K562 (cell line): ENCODE measurements around the gene HTR3C. TPM values are rescaled to one million over a fixed set of nuclear protein-coding genes. Genes with fewer than 3 reads are reported as not detected.

Experiments
- BCLAF1 ChIP-seq, 2 experiments: fragments of 450-650 bp in 1 of 2; IDR thresholded peaks; 2 replicates each; pipeline ENCODE4 v1.6.1; 2011 to 2017; ENCODE audit warnings: low read depth in 2 of 2, antibody characterized with exemption in 1 of 2, borderline replicate concordance in 1 of 2, low read length in 1 of 2, mild to moderate bottlenecking in 1 of 2, mixed read lengths in 1 of 2; ENCODE audit not compliant: control insufficient read depth in 1 of 2
- CCNT2 ChIP-seq: IDR thresholded peaks from 2 replicates; pipeline ENCODE4 v1.6.1; 2011; ENCODE audit warnings: borderline replicate concordance, low read depth, mild to moderate bottlenecking, moderate library complexity, mixed read lengths, low read length; ENCODE audit not compliant: insufficient read length; ENCODE audit errors: extremely low read depth
- CREB3L1 ChIP-seq: fragments of 450-650 bp; IDR thresholded peaks from 2 replicates; pipeline ENCODE4 v1.6.1; 2014; ENCODE audit warnings: low read depth, mild to moderate bottlenecking, moderate library complexity, borderline replicate concordance
- DACH1 ChIP-seq: fragments of 450-650 bp; IDR thresholded peaks from 2 replicates; pipeline ENCODE4 v1.6.1; 2018; ENCODE audit not compliant: partially characterized antibody
- DIDO1 ChIP-seq: fragments of 450-650 bp; IDR thresholded peaks from 2 replicates; pipeline ENCODE4 v1.6.1; 2016; ENCODE audit warnings: low read depth, missing biosample characterization, missing genetic modification characterization
- DPF2 ChIP-seq: fragments of 450-650 bp; IDR thresholded peaks from 2 replicates; pipeline ENCODE4 v1.6.1; 2016
- FOS ChIP-seq: IDR thresholded peaks from 3 replicates; pipeline ENCODE4 v1.6.1; 2011; ENCODE audit not compliant: insufficient read length; ENCODE audit errors: extremely low read depth
- FUS ChIP-seq: fragments of 200-400 bp; formaldehyde crosslinking; optimal IDR thresholded peaks from 2 replicates; pipeline ENCODE3; 2017; ENCODE audit warnings: low read depth, low read length
- HBP1 ChIP-seq: fragments of 450-650 bp; formaldehyde crosslinking; IDR thresholded peaks from 2 replicates; pipeline ENCODE4 v1.4.0; 2022; ENCODE audit warnings: missing genetic modification characterization
- HOMEZ ChIP-seq: fragments of 250-450 bp; sonication (Bioruptor Pico); IDR thresholded peaks from 2 replicates; pipeline ENCODE4 v1.4.0; 2020; ENCODE audit warnings: mild to moderate bottlenecking, moderate library complexity
- KAT8 ChIP-seq: fragments of 450-650 bp; IDR thresholded peaks from 2 replicates; pipeline ENCODE4 v1.6.1; 2016; ENCODE audit warnings: low read depth, mild to moderate bottlenecking
- NBN ChIP-seq: fragments of 450-650 bp; IDR thresholded peaks from 2 replicates; pipeline ENCODE4 v1.6.1; 2016; ENCODE audit warnings: low read depth, mild to moderate bottlenecking
- NR2C2 ChIP-seq, 2 experiments: fragments of 200-800 bp in 1 of 2; sonication (Bioruptor generic) in 1 of 2; sonication (generic) in 1 of 2; formaldehyde crosslinking in 1 of 2; IDR thresholded peaks; 2 replicates each; pipeline versions ENCODE4 v1.6.1 to v1.8.0; 2016 to 2022; ENCODE audit warnings: mild to moderate bottlenecking in 1 of 2, missing compliant biosample characterization in 1 of 2, missing genetic modification characterization in 1 of 2, missing genetic modification reagents in 1 of 2
- POLR3A ChIP-seq: IDR thresholded peaks from 2 replicates; pipeline ENCODE4 v1.6.1; 2011; ENCODE audit warnings: borderline replicate concordance, mild to moderate bottlenecking, moderate library complexity; ENCODE audit not compliant: insufficient read length, insufficient read depth; ENCODE audit errors: extremely low read depth
- RBFOX2 ChIP-seq: fragments of 200-400 bp; formaldehyde crosslinking; IDR thresholded peaks from 2 replicates; pipeline ENCODE4 v1.6.1; 2017; ENCODE audit warnings: low read depth, mild to moderate bottlenecking, low read length, moderate library complexity
- XRCC3 ChIP-seq: fragments of 450-650 bp; IDR thresholded peaks from 2 replicates; pipeline ENCODE4 v1.6.1; 2017; ENCODE audit warnings: mild to moderate bottlenecking, moderate library complexity
- ZKSCAN8 ChIP-seq: fragments of 200-800 bp; sonication (Bioruptor generic); IDR thresholded peaks from 2 replicates; pipeline ENCODE4 v1.6.1; 2016; ENCODE audit warnings: missing genetic modification characterization, missing compliant biosample characterization
- ZNF24 ChIP-seq: fragments of 450-650 bp; IDR thresholded peaks from 2 replicates; pipeline ENCODE4 v1.6.1; 2016
- ZNF274 ChIP-seq: IDR thresholded peaks from 2 replicates; pipeline ENCODE4 v1.6.1; 2011; ENCODE audit warnings: low read depth, mild to moderate bottlenecking, low read length, moderate library complexity, borderline replicate concordance
- polyA plus RNA-seq, 8 experiments: library from polyadenylated mRNA; depleted of rRNA in 4 of 8; stranded (reverse) in 5 of 8; unstranded in 3 of 8; fragments of >200 nt; fragmentation: Nextera tagmentation in 2 of 8; fragmentation: Illumina TruSeq in 1 of 8; extraction: Ambion mirVana in 2 of 8; extraction: Trizol in 1 of 8; gene quantifications; 2 replicates each; pipeline versions ENCODE4 v1.2.1 to v1.2.3, GENCODE V29; 2011 to 2014; ENCODE audit warnings: inconsistent platforms in 1 of 8, missing spikeins in 1 of 8
- total RNA-seq, 7 experiments: library from RNA; depleted of rRNA in 6 of 7; stranded (reverse); fragments of >200 nt in 6 of 7; fragmentation: Illumina TruSeq in 2 of 7; extraction: Trizol in 2 of 7; gene quantifications; 2 replicates each; pipeline versions ENCODE4 v1.2.1 to v1.2.3, GENCODE V29; 2011 to 2021; ENCODE audit warnings: low replicate concordance in 1 of 7

HTR3C gene
- total and polyA plus RNA-seq, 9 of the 15 experiments (the other 6 are each of a cell fraction or from before 2014, with no cell fraction given) = 0.04 to 0.06 TPM; not detected in 7

GRCh38 chr3:184017672-184018423 lies 35.0 kb upstream of the HTR3C start, which contains the start of gene ABCC5 (continued):
- TF ChIP-seq BCLAF1 (IDR thresholded peaks at IDR 0.05; ENCODE audit: borderline replicate concordance in 1 of 2, control insufficient read depth in 1 of 2, low read depth in 2 of 2, low read length in 1 of 2) = 0 out of 4 replicates have a peak, but pooled peaks of 1 of the 2 experiments have one; percentile 17
- TF ChIP-seq NR2C2 (CRISPR knock-in tag; IDR thresholded peaks at IDR 0.05) = peak; percentile 69; the same call in 1 of the 2 replicates
- TF ChIP-seq NR2C2 (tag; IDR thresholded peaks at IDR 0.05) = peak; percentile 94
- TF ChIP-seq FUS = no peak
- no peak for TF ChIP-seq POLR3A
- no peak for TF ChIP-seq HBP1 (CRISPR knock-in tag)
- no peak for TF ChIP-seq ZNF24
- TF ChIP-seq CREB3L1 = peak; percentile 67; the same call in 1 of the 2 replicates
- TF ChIP-seq XRCC3 = no peak
- TF ChIP-seq DACH1 = no peak
- TF ChIP-seq HOMEZ (CRISPR knock-in tag) = 0 out of 2 replicates have a peak, but pooled peaks have one; percentile 3
- TF ChIP-seq KAT8 = no peak
- peak; percentile 73 for TF ChIP-seq CCNT2
- TF ChIP-seq DPF2 = peak; percentile 95
- no peak for TF ChIP-seq FOS
- TF ChIP-seq ZKSCAN8 (CRISPR knock-in tag) = no peak; the same call in 1 of the 2 replicates
- TF ChIP-seq ZNF274 = no peak
- TF ChIP-seq RBFOX2 = peak; percentile 96
- peak; percentile 73; the same call in 1 of the 2 replicates for TF ChIP-seq NBN
- peak; percentile 50; the same call in 1 of the 2 replicates for TF ChIP-seq DIDO1 (tag)
